GM12878 (cell line): ENCODE results near the gene PRRT4. TPM values are rescaled to one million over a fixed set of nuclear protein-coding genes. Genes with fewer than 3 reads are reported as not detected.

Experiments used
- ATAC-seq: fragments of 200-7000 bp; cut with Tn5 transposase; 3 replicates; pipeline ENCODE4 v1.9.1; 2020; ENCODE audit warnings: mild to moderate bottlenecking, moderate library complexity
- BruUV-seq: library from RNA; stranded (reverse); fragments of 400-500 nt; replicated peaks from 2 replicates; lab custom pipeline; 2021; lab: Mats Ljungman, UMichigan
- CTCF ChIA-PET: fragments of 300-600 bp; sonication (Branson Sonifier 250); formaldehyde crosslinking; extraction: SDS; loops from one replicate; lab custom pipeline; 2021; ENCODE audit warnings: inconsistent platforms; lab: Yijun Ruan, JAX
- POLR2A ChIA-PET: fragments of 350-600 bp; formaldehyde crosslinking; extraction: SDS; loops from one replicate; lab custom pipeline; 2021; ENCODE audit warnings: inconsistent platforms; lab: Charles Lee
- RAD21 ChIA-PET: fragments of 300-600 bp; sonication (Branson Sonifier 250); formaldehyde crosslinking; loops from one replicate; lab custom pipeline; 2023; ENCODE audit warnings: antibody characterized with exemption; ENCODE audit not compliant: unreplicated experiment; lab: Charles Lee
- SMC1A ChIA-PET: fragments of 300-600 bp; sonication (Branson Sonifier 250); formaldehyde crosslinking; loops from one replicate; lab custom pipeline; 2023; ENCODE audit not compliant: unreplicated experiment, uncharacterized antibody; lab: Charles Lee
- DNase-seq: peaks from one replicate; pipeline ENCODE4 v3.0.0-alpha.2; 2011; ENCODE audit warnings: low read depth, low spot score
- FAIRE-seq: peaks from 3 replicates; lab custom pipeline; 2011; peaks lifted over from hg19 to GRCh38; lab: Jason Lieb, UNC
- H2AFZ ChIP-seq: 2 replicates; pipeline ENCODE4 v1.6.0; 2011; ENCODE audit warnings: low read depth, low read length, control low read depth; ENCODE audit not compliant: control insufficient read depth
- H3K27ac ChIP-seq: 2 replicates; pipeline ENCODE4 v1.5.1; 2011; ENCODE audit warnings: control low read depth; ENCODE audit not compliant: control insufficient read depth, insufficient read depth
- H3K27me3 ChIP-seq, 2 experiments: replicated peaks in 1 of 2; 2 replicates each; pipeline versions ENCODE4 v1.6.0 to v1.6.1; 2011; ENCODE audit warnings: low read length in 1 of 2; ENCODE audit not compliant: control insufficient read depth in 2 of 2, insufficient read depth in 2 of 2
- H3K36me3 ChIP-seq, 2 experiments: 2 replicates each; pipeline ENCODE4 v1.5.1; 2011; ENCODE audit warnings: low read length in 1 of 2; ENCODE audit not compliant: control insufficient read depth in 2 of 2, insufficient read depth in 2 of 2
- H3K4me1 ChIP-seq: 2 replicates; pipeline ENCODE4 v1.6.1; 2011; ENCODE audit warnings: mild to moderate bottlenecking, low read length, moderate library complexity, mixed read lengths; ENCODE audit not compliant: control insufficient read depth, insufficient read depth
- H3K4me2 ChIP-seq: 2 replicates; pipeline ENCODE4 v1.6.0; 2011; ENCODE audit warnings: control low read depth; ENCODE audit not compliant: control insufficient read depth, insufficient read depth
- H3K4me3 ChIP-seq: fragments of 200-600 bp; sonication (generic); 2 replicates; pipeline ENCODE4 v1.5.1; 2016
- H3K79me2 ChIP-seq: 2 replicates; pipeline ENCODE4 v1.6.0; 2011; ENCODE audit warnings: low read length; ENCODE audit not compliant: control insufficient read depth, insufficient read depth
- H3K9ac ChIP-seq: 2 replicates; pipeline ENCODE4 v1.8.0; 2011; ENCODE audit warnings: low read length, control low read depth, mixed read lengths; ENCODE audit not compliant: control insufficient read depth, insufficient read depth
- H3K9me3 ChIP-seq: replicated peaks from 3 replicates; pipeline ENCODE4 v1.5.1; 2011; ENCODE audit warnings: mild to moderate bottlenecking, low read length; ENCODE audit not compliant: control insufficient read depth, insufficient read depth
- H4K20me1 ChIP-seq: 2 replicates; pipeline ENCODE4 v1.6.0; 2011; ENCODE audit not compliant: control insufficient read depth, insufficient read depth
- BRCA1 ChIP-seq: IDR thresholded peaks from 2 replicates; pipeline ENCODE4 v1.6.1; 2011; ENCODE audit warnings: low read depth, low read length, improper control_type of control experiment
- CBFB ChIP-seq: IDR thresholded peaks from 2 replicates; pipeline ENCODE4 v1.6.1; 2016; ENCODE audit warnings: antibody characterized with exemption, low read depth
- CREB1 ChIP-seq: IDR thresholded peaks from 2 replicates; pipeline ENCODE4 v1.6.1; 2012; ENCODE audit warnings: low read depth, mild to moderate bottlenecking, inconsistent platforms
- CREM ChIP-seq: IDR thresholded peaks from 2 replicates; pipeline ENCODE4 v1.6.1; 2014; ENCODE audit warnings: antibody characterized with exemption, low read depth
- EGR1 ChIP-seq, 2 experiments: IDR thresholded peaks; 1 replicate in 1 of 2; 2 replicates in 1 of 2; pipeline ENCODE4 v1.6.1; 2011 to 2012; ENCODE audit warnings: low read depth in 2 of 2, low read length in 2 of 2, borderline replicate concordance in 1 of 2, mild to moderate bottlenecking in 1 of 2, moderate library complexity in 1 of 2
- ESRRA ChIP-seq: IDR thresholded peaks from 2 replicates; pipeline ENCODE4 v1.6.1; 2012; ENCODE audit warnings: mild to moderate bottlenecking, low read length, improper control_type of control experiment
- GABPA ChIP-seq: IDR thresholded peaks from 2 replicates; pipeline ENCODE4 v1.6.1; 2014; ENCODE audit warnings: antibody characterized with exemption, low read depth, mild to moderate bottlenecking, inconsistent platforms
- KAT2A ChIP-seq: conservative IDR thresholded peaks from 2 replicates; pipeline ENCODE4 v1.6.1; 2011; ENCODE audit warnings: low read depth, low read length; ENCODE audit not compliant: control insufficient read depth
- MEF2A ChIP-seq: IDR thresholded peaks from 2 replicates; pipeline ENCODE4 v1.6.1; 2011; ENCODE audit warnings: low read depth, mild to moderate bottlenecking, low read length, moderate library complexity; ENCODE audit not compliant: insufficient read depth
- MYB ChIP-seq: fragments of 150-350 bp; IDR thresholded peaks from 2 replicates; pipeline ENCODE4 v1.6.1; 2014; ENCODE audit warnings: mild to moderate bottlenecking, low read depth, low read length, borderline replicate concordance
- RAD21 ChIP-seq: IDR thresholded peaks from 2 replicates; pipeline ENCODE4 v1.6.1; 2011; ENCODE audit warnings: mild to moderate bottlenecking, low read depth, low read length, moderate library complexity; ENCODE audit not compliant: insufficient read depth
- RFX5 ChIP-seq: IDR thresholded peaks from 2 replicates; pipeline ENCODE4 v1.6.1; 2011; ENCODE audit warnings: low read depth, low read length, improper control_type of control experiment
- ZNF217 ChIP-seq: fragments of 450-650 bp; IDR thresholded peaks from 2 replicates; pipeline ENCODE4 v1.6.1; 2017; ENCODE audit warnings: antibody characterized with exemption, mild to moderate bottlenecking
- WGBS: methylation state at CpG from one replicate; pipeline ENCODE4 v1.1.6; 2016; ENCODE audit warnings: low lambda C conversion rate; ENCODE audit not compliant: insufficient replicate concordance, insufficient coverage; ENCODE audit errors: missing lambda C conversion rate; 5-methylcytosine and 5-hydroxymethylcytosine counted together
- in situ Hi-C: fragments of 300-500 bp; cut with MboI; formaldehyde crosslinking; loops from 9 replicates; pipeline ENCODE4 v1.14.3; 2018; ENCODE audit warnings: mixed read lengths
- intact Hi-C: fragments of 100-400 bp; cut with micrococcal nuclease; formaldehyde crosslinking; loops from one replicate; pipeline ENCODE4 v1.14.2; 2022; ENCODE audit not compliant: unreplicated experiment
- polyA plus RNA-seq, 11 experiments: library from polyadenylated mRNA; depleted of rRNA in 4 of 11; unstranded in 6 of 11; stranded (reverse) in 5 of 11; fragments of >200 nt; fragmentation: Nextera tagmentation in 4 of 11; fragmentation: Illumina TruSeq in 1 of 11; extraction: Ambion mirVana in 4 of 11; extraction: Trizol in 1 of 11; gene quantifications; 1 replicate in 1 of 11; 2 replicates in 10 of 11; pipeline versions ENCODE4 v1.2.1 to v1.2.3, GENCODE V29; 2011 to 2016; ENCODE audit warnings: inconsistent platforms in 2 of 11, missing spikeins in 2 of 11, low read depth in 1 of 11
- total RNA-seq, 4 experiments: library from RNA; depleted of rRNA in 3 of 4; stranded (reverse); fragments of >200 nt in 3 of 4; fragmentation: Illumina TruSeq in 1 of 4; extraction: Trizol in 1 of 4; gene quantifications; 2 replicates each; pipeline versions ENCODE4 v1.2.1 to v1.2.3, GENCODE V29; 2013 to 2021
- TF ChIP-seq, protein P1 (sequence below): fragments of 150-350 bp; IDR thresholded peaks from 2 replicates; pipeline ENCODE4 v1.6.1; 2016; ENCODE audit warnings: low read depth, low read length

The PRRT4 gene
- total and polyA plus RNA-seq, 10 of the 15 experiments (the other 5 are each of a cell fraction or from before 2014, with no cell fraction given) = not detected

GRCh38 chr7:128380483-128381106, 19.1 kb upstream of the PRRT4 start:
- Histone ChIP-seq H3K4me1 (no peaks in the 10 kb centered on the region), H3K36me3 (no peaks in the 10 kb centered on the region), H3K27me3 (no peaks in the 10 kb centered on the region), H3K79me2 (no peaks in the 10 kb centered on the region), H2AFZ (no peak overlapping the region), H3K9ac (no peak overlapping the region), H4K20me1 (no peaks in the 10 kb centered on the region), H3K27ac (no peak overlapping the region), H3K4me2 (no peak overlapping the region), H3K9me3 (no peaks in the 10 kb centered on the region), H3K4me3 (no peak overlapping the region)
- FAIRE-seq (no peak), DNase-seq (no peak), ATAC-seq (no peak)
- in situ Hi-C loops (no loop called here), intact Hi-C loops (loop anchor here (10.0 kb wide), 1 partner anchor 246 kb away; no protein-coding TSS in a partner anchor)
- no TSS peak for BruUV-seq
- ChIA-PET SMC1A (interaction anchor here (1.2 to 1.3 kb wide), 2 partner anchors 9 to 17 kb away, joined by 3 to 4 read pairs; no protein-coding TSS in a partner anchor), RAD21 (no interaction called here), POLR2A (no interaction called here), CTCF (interaction anchor here (1.1 to 4.9 kb wide), 9 partner anchors 8 to 71 kb away, joined by 3 to 31 read pairs (median 7); no protein-coding TSS in a partner anchor)
- TF ChIP-seq ZNF217 (no peak), RFX5 (no peak), GABPA (no peak), EGR1 (IDR thresholded peaks at IDR 0.05; ENCODE audit: borderline replicate concordance in 1 of 2, low read depth in 2 of 2, low read length in 2 of 2) (no peak), KAT2A (no peak)
- WGBS = 51% methylated on average over 3 of the region's 3 CpGs

GRCh38 chr7:128379900-128380479, 18.5 kb upstream of the PRRT4 start:
- ChIA-PET POLR2A (interaction anchor here (0.7 kb wide), 1 partner anchor 370 kb away, joined by 7 read pairs; no protein-coding TSS in a partner anchor), CTCF (interaction anchor here (1.1 to 4.5 kb wide), 5 partner anchors 8 to 80 kb away, joined by 3 to 31 read pairs (median 12); no protein-coding TSS in a partner anchor), SMC1A (no interaction called here), RAD21 (interaction anchor here (0.6 kb wide), 1 partner anchor 234 kb away, joined by 3 read pairs; no protein-coding TSS in a partner anchor)
- no peak overlapping the region for H3K4me2 ChIP-seq
- in situ Hi-C loops = no loop called here
- intact Hi-C loops = loop anchor here (10.0 kb wide), 1 partner anchor 245 kb away; no protein-coding TSS in a partner anchor
- no peaks in the 10 kb centered on the region for H3K36me3 ChIP-seq
- FAIRE-seq (no peak), DNase-seq (no peak), ATAC-seq (no peak)
- no peaks in the 10 kb centered on the region for H3K4me1 ChIP-seq
- no peak overlapping the region for H3K9ac ChIP-seq
- H4K20me1 ChIP-seq = no peaks in the 10 kb centered on the region
- no peak overlapping the region for H3K4me3 ChIP-seq
- WGBS = 53% methylated on average over 6 of the region's 6 CpGs
- H3K27me3 ChIP-seq = no peaks in the 10 kb centered on the region
- BruUV-seq = no TSS peak
- no peaks in the 10 kb centered on the region for H3K9me3 ChIP-seq
- no peak overlapping the region for H3K27ac ChIP-seq
- no peaks in the 10 kb centered on the region for H3K79me2 ChIP-seq
- no peak overlapping the region for H2AFZ ChIP-seq
- no peak for TF ChIP-seq CREB1
- no peak for TF ChIP-seq MYB
- TF ChIP-seq CREM = no peak
- TF ChIP-seq, protein P1, sequence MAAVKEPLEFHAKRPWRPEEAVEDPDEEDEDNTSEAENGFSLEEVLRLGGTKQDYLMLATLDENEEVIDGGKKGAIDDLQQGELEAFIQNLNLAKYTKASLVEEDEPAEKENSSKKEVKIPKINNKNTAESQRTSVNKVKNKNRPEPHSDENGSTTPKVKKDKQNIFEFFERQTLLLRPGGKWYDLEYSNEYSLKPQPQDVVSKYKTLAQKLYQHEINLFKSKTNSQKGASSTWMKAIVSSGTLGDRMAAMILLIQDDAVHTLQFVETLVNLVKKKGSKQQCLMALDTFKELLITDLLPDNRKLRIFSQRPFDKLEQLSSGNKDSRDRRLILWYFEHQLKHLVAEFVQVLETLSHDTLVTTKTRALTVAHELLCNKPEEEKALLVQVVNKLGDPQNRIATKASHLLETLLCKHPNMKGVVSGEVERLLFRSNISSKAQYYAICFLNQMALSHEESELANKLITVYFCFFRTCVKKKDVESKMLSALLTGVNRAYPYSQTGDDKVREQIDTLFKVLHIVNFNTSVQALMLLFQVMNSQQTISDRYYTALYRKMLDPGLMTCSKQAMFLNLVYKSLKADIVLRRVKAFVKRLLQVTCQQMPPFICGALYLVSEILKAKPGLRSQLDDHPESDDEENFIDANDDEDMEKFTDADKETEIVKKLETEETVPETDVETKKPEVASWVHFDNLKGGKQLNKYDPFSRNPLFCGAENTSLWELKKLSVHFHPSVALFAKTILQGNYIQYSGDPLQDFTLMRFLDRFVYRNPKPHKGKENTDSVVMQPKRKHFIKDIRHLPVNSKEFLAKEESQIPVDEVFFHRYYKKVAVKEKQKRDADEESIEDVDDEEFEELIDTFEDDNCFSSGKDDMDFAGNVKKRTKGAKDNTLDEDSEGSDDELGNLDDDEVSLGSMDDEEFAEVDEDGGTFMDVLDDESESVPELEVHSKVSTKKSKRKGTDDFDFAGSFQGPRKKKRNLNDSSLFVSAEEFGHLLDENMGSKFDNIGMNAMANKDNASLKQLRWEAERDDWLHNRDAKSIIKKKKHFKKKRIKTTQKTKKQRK = no peak
- TF ChIP-seq RAD21 = no peak
- no peak for TF ChIP-seq CBFB
- TF ChIP-seq ESRRA = no peak
- no peak for TF ChIP-seq BRCA1
- TF ChIP-seq MEF2A = no peak
- no peak for TF ChIP-seq EGR1 (IDR thresholded peaks at IDR 0.05; ENCODE audit: borderline replicate concordance in 1 of 2, low read depth in 2 of 2, low read length in 2 of 2)
